ENCODE measurements around the gene SLBP. TPM values are rescaled to one million over a fixed set of nuclear protein-coding genes. Genes with fewer than 3 reads are reported as not detected.

SLBP gene
- total RNA-seq, 4 donors from 2014 or later: 17.0 to 25.6 (median 21.0) TPM

- intact Hi-C loops (cut with DNase I; ENCODE audit: low total_unique reads) (loop anchor here (1.0 to 10.0 kb wide), 5 partner anchors 18 to 688 kb away; partner anchors contain the start of genes CFAP99, UVSSA and ZFYVE28), in situ Hi-C loops (cut with MboI; ENCODE audit: low sequenced_read_pairs in 4 of 4) (loop anchor here in 3 of 4 donors (5.0 to 25.0 kb wide), 3 partner anchors 34 to 161 kb away; no protein-coding TSS in a partner anchor)
- peaks cover 9 to 11% of the 10 kb centered on the region in 2 donors for H3K4me1 ChIP-seq
These were observed 14.2 kb upstream of the SLBP start for GRCh38 chr4:1726146-1726934.

DNA sequence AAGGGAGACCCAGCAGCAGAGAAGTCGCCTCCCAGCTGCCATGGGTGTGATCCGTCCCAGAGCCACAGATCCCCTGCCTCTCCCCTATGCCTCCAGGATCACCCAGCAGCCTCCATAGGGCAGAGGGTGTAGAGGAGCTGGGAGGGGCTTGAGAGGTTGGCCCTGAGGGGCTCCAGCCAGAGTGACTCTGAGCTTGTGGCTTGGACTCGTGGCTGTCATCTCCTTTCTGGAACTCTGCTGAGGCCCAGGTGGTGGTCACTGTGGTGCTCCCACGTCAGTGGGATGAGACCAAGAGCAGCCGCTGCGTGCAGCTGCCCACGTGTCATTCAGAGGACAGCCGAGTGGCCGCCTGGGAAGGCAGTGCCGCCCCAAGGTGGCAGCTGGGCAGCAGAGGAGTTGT, 13.4 kb upstream of the SLBP start:
- in situ Hi-C loops (cut with MboI; ENCODE audit: low sequenced_read_pairs in 4 of 4): loop anchor here in 3 of 4 donors (5.0 to 25.0 kb wide), 3 partner anchors 33 to 162 kb away; no protein-coding TSS in a partner anchor
- Histone ChIP-seq H3K27ac (no peak overlapping the region), H3K4me1 (peaks cover 9 to 11% of the 10 kb centered on the region in 2 donors), H3K9me3 (no peaks in the 10 kb centered on the region), H3K4me3 (no peak overlapping the region), H3K27me3 (no peaks in the 10 kb centered on the region), H3K36me3 (no peaks in the 10 kb centered on the region)
- ATAC-seq: no peak
- intact Hi-C loops (cut with DNase I; ENCODE audit: low total_unique reads): loop anchor here (5.0 to 10.0 kb wide), 3 partner anchors 141 to 689 kb away; partner anchors contain the start of genes CFAP99, UVSSA and ZFYVE28
- DNase-seq: no peak
- no peak for TF ChIP-seq CTCF (IDR thresholded peaks at IDR 0.05 in 4 of 5, conservative IDR thresholded peaks at IDR 0.05 in 1 of 5)

More at GRCh38 chr4:1726146-1726934, 14.2 kb upstream of the SLBP start:
- TF ChIP-seq POLR2A (IDR thresholded peaks at IDR 0.05) (no peak), CTCF (IDR thresholded peaks at IDR 0.05 in 4 of 5, conservative IDR thresholded peaks at IDR 0.05 in 1 of 5) (peak; percentile 86 to 98 (median 93))
- DNase-seq (peak; percentile 64 to 88), ATAC-seq (peak; percentile 67 to 74)
- H3K9me3 ChIP-seq: no peaks in the 10 kb centered on the region
- peak overlapping the region in 3 of 4 donors; percentile 35 to 65 (median 61) for H3K27ac ChIP-seq
- no peaks in the 10 kb centered on the region for H3K27me3 ChIP-seq
- H3K36me3 ChIP-seq: no peaks in the 10 kb centered on the region
- no peak overlapping the region for H3K4me3 ChIP-seq

- Histone ChIP-seq H3K4me1 (peaks cover 24 to 29% of the 10 kb centered on the region in 2 donors), H3K27ac (peak overlapping the region in 1 of 4 donors; percentile 1), H3K9me3 (no peaks in the 10 kb centered on the region), H3K36me3 (peaks cover 0 to 3% of the 10 kb centered on the region in 2 donors), H3K27me3 (no peaks in the 10 kb centered on the region), H3K4me3 (peak overlapping the region in 1 of 4 donors; percentile 11)
- ATAC-seq (no peak), DNase-seq (no peak)
- no peak for TF ChIP-seq CTCF (IDR thresholded peaks at IDR 0.05 in 4 of 5, conservative IDR thresholded peaks at IDR 0.05 in 1 of 5)
- in situ Hi-C loops (cut with MboI; ENCODE audit: low sequenced_read_pairs in 4 of 4): no loop called here
- intact Hi-C loops (cut with DNase I; ENCODE audit: low total_unique reads): loop anchor here (10.0 kb wide), 2 partner anchors 138 to 692 kb away; partner anchors contain the start of genes CFAP99 and ZFYVE28
These were observed 11.1 kb upstream of the SLBP start for GRCh38 chr4:1723131-1723801.

- Histone ChIP-seq H3K27ac (peak overlapping the region in 1 of 4 donors; percentile 1), H3K27me3 (no peaks in the 10 kb centered on the region), H3K4me1 (peaks cover 27 to 29% of the 10 kb centered on the region in 2 donors), H3K9me3 (no peaks in the 10 kb centered on the region), H3K4me3 (no peak overlapping the region), H3K36me3 (peaks cover 0 to 9% of the 10 kb centered on the region in 2 donors)
- TF ChIP-seq CTCF (IDR thresholded peaks at IDR 0.05 in 4 of 5, conservative IDR thresholded peaks at IDR 0.05 in 1 of 5) (no peak), POLR2A (IDR thresholded peaks at IDR 0.05) (no peak)
- DNase-seq (no peak), ATAC-seq (no peak)
- intact Hi-C loops (cut with DNase I; ENCODE audit: low total_unique reads) (loop anchor here (10.0 kb wide), 2 partner anchors 138 to 692 kb away; partner anchors contain the start of genes CFAP99 and ZFYVE28), in situ Hi-C loops (cut with MboI; ENCODE audit: low sequenced_read_pairs in 4 of 4) (no loop called here)
These were observed 10.5 kb upstream of the SLBP start for GRCh38 chr4:1722551-1723118.
